ENCODE measurements around the gene CIITA.

Gene CIITA

DNA sequence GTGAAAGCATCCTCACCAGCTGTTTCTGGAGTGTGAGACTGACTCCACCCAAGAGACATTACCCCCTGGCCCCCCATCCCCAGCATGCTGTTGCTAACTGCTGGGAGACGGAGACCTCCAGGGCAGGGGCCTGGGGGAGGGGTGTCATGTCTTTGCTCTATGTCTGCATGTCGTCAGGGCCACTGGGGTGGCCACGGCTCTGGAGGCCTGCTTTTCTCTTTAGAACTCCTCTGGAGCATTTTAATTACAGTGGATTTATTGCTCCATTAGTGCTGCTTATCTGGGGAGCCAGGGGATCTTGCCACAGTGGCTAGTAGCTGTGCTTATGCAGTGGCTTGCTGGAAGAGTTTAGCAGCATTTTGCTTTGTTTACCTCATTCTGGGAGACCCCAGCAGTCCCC, 99.6 kb downstream of the CIITA start:
- Histone ChIP-seq H3K36me3 (ENCODE audit: control insufficient read depth in 4 of 4, insufficient read depth in 4 of 4, low read length in 3 of 4) (peaks cover 6 to 53% (median 35%) of the 10 kb centered on the region in 4 experiments), H3K27me3 (replicated peaks in 2 of 5; ENCODE audit: control insufficient read depth in 4 of 5, insufficient read depth in 5 of 5, low read length in 4 of 5) (no peaks in the 10 kb centered on the region), H3K4me1 (ENCODE audit: control extremely low read depth in 1 of 4, control insufficient read depth in 4 of 4, insufficient read depth in 4 of 4, low read length in 3 of 4) (peaks cover 2 to 20% (median 10%) of the 10 kb centered on the region in 4 experiments), H3K4me3 (ENCODE audit: control insufficient read depth in 1 of 7, extremely low read depth in 1 of 7, insufficient read depth in 4 of 7, low read depth in 2 of 7, low read length in 6 of 7) (no peak overlapping the region), H3K27ac (ENCODE audit: insufficient read depth in 1 of 2, low read depth in 1 of 2, low read length in 2 of 2, poor library complexity in 1 of 2, severe bottlenecking in 2 of 2) (no peak overlapping the region), H3K9me3 (ENCODE audit: control extremely low read depth in 1 of 5, control insufficient read depth in 4 of 5, insufficient read depth in 2 of 5, low read depth in 1 of 5, low read length in 4 of 5) (no peaks in the 10 kb centered on the region)
- WGBS (ENCODE audit: insufficient coverage), result 89% methylated on average over 3 of the region's 3 CpGs
- POLR2A ChIA-PET, result no interaction called here
- DNase-seq, result no peak
- CTCF ChIA-PET, result interaction anchor here (1.0 to 1.9 kb wide), 3 partner anchors 11 to 737 kb away, joined by 3 to 6 read pairs (median 3); no protein-coding TSS in a partner anchor

DNA sequence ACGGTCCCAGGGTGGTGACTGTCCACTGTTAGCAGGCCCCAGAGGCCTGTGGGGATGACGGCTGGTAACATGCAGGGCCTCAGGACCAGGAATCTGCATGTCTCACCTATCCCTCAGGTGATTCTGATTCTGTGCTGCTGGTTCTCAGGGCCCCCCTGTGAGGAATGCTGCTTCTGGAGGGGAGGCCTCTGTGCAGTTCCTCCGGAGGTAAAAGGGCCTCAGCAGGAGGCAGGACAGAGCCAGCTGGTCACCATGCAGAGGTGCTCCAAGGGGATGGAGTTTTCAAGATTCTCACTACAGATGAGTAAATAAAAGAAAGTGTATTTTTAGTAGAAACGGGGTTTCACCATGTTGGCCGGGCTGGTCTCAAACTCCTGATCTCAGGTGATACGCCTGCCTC, 101.1 kb downstream of the CIITA start:
- Histone ChIP-seq H3K4me3 (ENCODE audit: control insufficient read depth in 1 of 7, extremely low read depth in 1 of 7, insufficient read depth in 4 of 7, low read depth in 2 of 7, low read length in 6 of 7) (no peak overlapping the region), H3K36me3 (ENCODE audit: control insufficient read depth in 4 of 4, insufficient read depth in 4 of 4, low read length in 3 of 4) (peaks cover 5 to 56% (median 38%) of the 10 kb centered on the region in 4 experiments), H3K9me3 (ENCODE audit: control extremely low read depth in 1 of 5, control insufficient read depth in 4 of 5, insufficient read depth in 2 of 5, low read depth in 1 of 5, low read length in 4 of 5) (no peaks in the 10 kb centered on the region), H3K27me3 (replicated peaks in 2 of 5; ENCODE audit: control insufficient read depth in 4 of 5, insufficient read depth in 5 of 5, low read length in 4 of 5) (no peaks in the 10 kb centered on the region), H3K4me1 (ENCODE audit: control extremely low read depth in 1 of 4, control insufficient read depth in 4 of 4, insufficient read depth in 4 of 4, low read length in 3 of 4) (peaks cover 0 to 5% (median 0%) of the 10 kb centered on the region in 4 experiments), H3K27ac (ENCODE audit: insufficient read depth in 1 of 2, low read depth in 1 of 2, low read length in 2 of 2, poor library complexity in 1 of 2, severe bottlenecking in 2 of 2) (no peak overlapping the region)
- 98% methylated on average over 6 of the region's 6 CpGs for WGBS (ENCODE audit: insufficient coverage)
- ChIA-PET CTCF (no interaction called here), POLR2A (no interaction called here)
- no peak for DNase-seq

DNA sequence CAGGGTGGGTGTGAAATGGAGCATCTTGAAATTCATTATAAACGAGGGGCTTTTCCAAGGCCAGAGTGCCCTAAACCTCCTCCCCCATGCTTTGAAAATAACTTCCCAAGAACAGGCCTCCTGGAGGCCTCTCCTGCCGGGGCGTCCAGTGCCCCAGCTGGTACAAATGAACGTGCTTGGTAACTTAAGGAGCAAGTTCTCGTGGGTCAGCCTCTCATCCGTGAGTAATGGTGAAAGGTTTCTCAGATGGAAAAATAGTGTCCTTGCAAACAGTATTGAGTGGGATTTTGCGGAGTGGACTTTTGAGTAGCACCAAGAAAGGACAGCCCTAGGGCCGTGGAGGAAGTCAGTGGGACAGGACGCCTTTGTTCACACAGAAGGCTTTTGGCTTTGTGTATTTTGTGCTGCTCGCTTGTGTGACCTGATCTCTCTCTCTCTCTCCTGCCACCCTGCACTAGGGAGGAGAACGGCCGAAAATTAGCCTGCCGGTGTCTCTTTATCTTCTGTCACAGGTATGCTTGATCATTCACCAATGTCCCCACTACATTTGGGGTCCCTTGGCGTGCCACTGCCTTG, 102.0 kb downstream of the CIITA start:
- Histone ChIP-seq H3K27ac (ENCODE audit: insufficient read depth in 1 of 2, low read depth in 1 of 2, low read length in 2 of 2, poor library complexity in 1 of 2, severe bottlenecking in 2 of 2) (no peak overlapping the region), H3K4me1 (ENCODE audit: control extremely low read depth in 1 of 4, control insufficient read depth in 4 of 4, insufficient read depth in 4 of 4, low read length in 3 of 4) (peaks cover 0 to 3% (median 0%) of the 10 kb centered on the region in 4 experiments), H3K4me3 (ENCODE audit: control insufficient read depth in 1 of 7, extremely low read depth in 1 of 7, insufficient read depth in 4 of 7, low read depth in 2 of 7, low read length in 6 of 7) (no peak overlapping the region), H3K27me3 (replicated peaks in 2 of 5; ENCODE audit: control insufficient read depth in 4 of 5, insufficient read depth in 5 of 5, low read length in 4 of 5) (no peaks in the 10 kb centered on the region), H3K9me3 (ENCODE audit: control extremely low read depth in 1 of 5, control insufficient read depth in 4 of 5, insufficient read depth in 2 of 5, low read depth in 1 of 5, low read length in 4 of 5) (no peaks in the 10 kb centered on the region), H3K36me3 (ENCODE audit: control insufficient read depth in 4 of 4, insufficient read depth in 4 of 4, low read length in 3 of 4) (peaks cover 4 to 57% (median 40%) of the 10 kb centered on the region in 4 experiments)
- POLR2A ChIA-PET, result no interaction called here
- no peak for DNase-seq
- WGBS (ENCODE audit: insufficient coverage), result 93% methylated on average over 8 of the region's 14 CpGs
- CTCF ChIA-PET, result interaction anchor here (0.9 to 1.0 kb wide), 2 partner anchors 8 to 380 kb away, joined by 3 to 4 read pairs; no protein-coding TSS in a partner anchor

DNA sequence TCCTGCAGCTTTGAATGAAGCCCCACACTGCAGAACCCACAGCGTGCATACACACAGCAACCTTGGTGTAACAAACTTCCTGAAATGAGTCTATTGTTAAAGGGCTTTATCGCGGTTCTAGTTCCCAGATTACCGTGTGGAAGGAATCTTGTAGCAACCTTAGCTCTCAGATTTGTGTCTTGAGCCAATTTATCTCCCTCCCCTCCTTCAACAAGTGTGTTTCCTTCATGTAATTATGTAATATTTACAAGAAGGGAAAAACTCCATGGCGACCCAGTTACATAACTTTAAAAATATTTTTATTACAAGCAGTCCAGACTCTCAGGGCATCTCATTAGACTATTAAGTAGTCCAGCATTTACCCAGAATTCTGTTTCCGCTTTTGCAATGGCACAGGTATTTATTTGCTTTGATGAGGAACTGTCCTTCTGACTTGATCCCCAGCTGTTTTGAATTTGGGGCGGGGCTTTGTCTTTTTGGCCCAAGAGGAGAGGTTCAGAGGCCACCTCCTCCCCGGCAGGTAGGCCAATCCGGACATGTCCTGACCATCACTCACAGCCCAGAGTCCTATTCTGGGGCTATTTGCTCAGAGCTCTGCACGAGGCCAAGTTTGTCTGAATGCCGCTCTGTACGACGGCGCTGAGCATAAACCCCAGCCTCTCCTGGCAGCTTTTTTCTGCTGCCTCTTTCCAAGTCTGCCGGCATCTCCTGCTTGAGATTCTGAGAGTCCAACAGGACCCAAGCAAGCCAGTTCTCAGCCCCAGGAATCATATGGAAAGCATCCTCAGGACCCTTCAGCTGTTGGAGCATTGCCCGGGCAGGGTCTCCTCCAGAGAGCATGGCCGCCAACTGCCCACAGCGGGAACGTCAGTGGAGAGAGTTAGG, 103.0 kb downstream of the CIITA start:
- ChIA-PET POLR2A (interaction anchor here (1.3 kb wide), 1 partner anchor 276 kb away, joined by 3 read pairs; the partner anchor contains the start of gene SOCS1), CTCF (interaction anchor here (0.7 to 1.7 kb wide), 5 partner anchors 9 to 278 kb away, joined by 3 to 4 read pairs (median 3); no protein-coding TSS in a partner anchor)
- no peak for DNase-seq
- H3K27me3 ChIP-seq (replicated peaks in 2 of 5; ENCODE audit: control insufficient read depth in 4 of 5, insufficient read depth in 5 of 5, low read length in 4 of 5), result no peaks in the 10 kb centered on the region
- peaks cover 0 to 3% (median 0%) of the 10 kb centered on the region in 4 experiments for H3K4me1 ChIP-seq (ENCODE audit: control extremely low read depth in 1 of 4, control insufficient read depth in 4 of 4, insufficient read depth in 4 of 4, low read length in 3 of 4)
- no peak overlapping the region for H3K4me3 ChIP-seq (ENCODE audit: control insufficient read depth in 1 of 7, extremely low read depth in 1 of 7, insufficient read depth in 4 of 7, low read depth in 2 of 7, low read length in 6 of 7)
- H3K36me3 ChIP-seq (ENCODE audit: control insufficient read depth in 4 of 4, insufficient read depth in 4 of 4, low read length in 3 of 4), result peaks cover 7 to 55% (median 40%) of the 10 kb centered on the region in 4 experiments
- WGBS (ENCODE audit: insufficient coverage), result 91% methylated on average over 14 of the region's 19 CpGs
- no peak overlapping the region for H3K27ac ChIP-seq (ENCODE audit: insufficient read depth in 1 of 2, low read depth in 1 of 2, low read length in 2 of 2, poor library complexity in 1 of 2, severe bottlenecking in 2 of 2)
- no peaks in the 10 kb centered on the region for H3K9me3 ChIP-seq (ENCODE audit: control extremely low read depth in 1 of 5, control insufficient read depth in 4 of 5, insufficient read depth in 2 of 5, low read depth in 1 of 5, low read length in 4 of 5)

DNA sequence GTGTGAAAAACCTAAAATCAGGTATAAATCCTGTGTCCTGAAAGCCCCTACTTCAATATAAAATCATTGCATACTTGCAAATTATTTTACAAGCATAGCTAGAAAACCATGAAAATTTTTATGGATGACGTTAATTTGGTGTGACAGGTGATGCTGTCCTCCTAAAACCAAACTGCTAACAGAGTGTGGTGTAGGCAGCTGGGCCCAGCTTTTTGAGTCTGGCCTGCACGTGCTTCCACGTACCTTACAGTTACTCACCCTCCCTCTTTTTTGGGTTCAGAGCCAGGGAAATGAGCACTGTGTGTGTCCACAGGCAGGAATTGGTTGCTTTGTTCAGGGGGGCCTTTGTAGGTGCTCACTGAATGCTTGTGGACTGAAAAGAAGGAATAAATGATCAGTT, 103.8 kb downstream of the CIITA start:
- WGBS (ENCODE audit: insufficient coverage), result 100% methylated on average over 2 of the region's 3 CpGs
- Histone ChIP-seq H3K9me3 (ENCODE audit: control extremely low read depth in 1 of 5, control insufficient read depth in 4 of 5, insufficient read depth in 2 of 5, low read depth in 1 of 5, low read length in 4 of 5) (no peaks in the 10 kb centered on the region), H3K27ac (ENCODE audit: insufficient read depth in 1 of 2, low read depth in 1 of 2, low read length in 2 of 2, poor library complexity in 1 of 2, severe bottlenecking in 2 of 2) (no peak overlapping the region), H3K4me1 (ENCODE audit: control extremely low read depth in 1 of 4, control insufficient read depth in 4 of 4, insufficient read depth in 4 of 4, low read length in 3 of 4) (peaks cover 0 to 3% (median 0%) of the 10 kb centered on the region in 4 experiments), H3K27me3 (replicated peaks in 2 of 5; ENCODE audit: control insufficient read depth in 4 of 5, insufficient read depth in 5 of 5, low read length in 4 of 5) (no peaks in the 10 kb centered on the region), H3K36me3 (ENCODE audit: control insufficient read depth in 4 of 4, insufficient read depth in 4 of 4, low read length in 3 of 4) (peaks cover 7 to 59% (median 38%) of the 10 kb centered on the region in 4 experiments), H3K4me3 (ENCODE audit: control insufficient read depth in 1 of 7, extremely low read depth in 1 of 7, insufficient read depth in 4 of 7, low read depth in 2 of 7, low read length in 6 of 7) (no peak overlapping the region)
- DNase-seq, result no peak
- ChIA-PET POLR2A (interaction anchor here (1.3 kb wide), 1 partner anchor 275 kb away, joined by 3 read pairs; the partner anchor contains the start of gene SOCS1), CTCF (interaction anchor here (1.3 to 1.7 kb wide), 3 partner anchors 13 to 277 kb away, joined by 3 to 4 read pairs (median 4); no protein-coding TSS in a partner anchor)

DNA sequence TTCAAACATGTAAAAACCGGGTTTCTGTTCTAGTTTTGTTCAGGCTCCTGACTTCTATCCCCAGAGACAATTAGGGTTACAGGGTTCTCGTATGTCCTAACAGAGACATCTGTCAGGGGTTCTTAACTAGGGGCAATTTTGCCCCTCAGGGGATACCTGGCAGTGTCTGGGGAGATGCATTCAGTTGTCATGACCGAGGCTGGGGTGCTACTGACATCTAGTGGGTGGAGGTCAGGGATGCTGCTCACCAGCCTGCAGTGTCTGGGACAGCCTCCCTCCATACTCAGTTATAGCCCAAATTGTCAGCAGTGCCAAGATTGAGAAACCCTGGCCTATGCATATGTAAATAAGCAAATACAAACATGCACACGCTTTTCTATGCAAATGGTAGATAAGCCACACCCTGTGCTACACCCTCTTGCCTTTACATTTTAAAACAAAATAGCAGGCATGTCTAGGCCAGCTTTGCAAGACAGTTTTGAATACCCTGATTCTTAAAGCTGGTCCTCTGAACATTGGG, 104.8 kb downstream of the CIITA start:
- H3K9me3 ChIP-seq (ENCODE audit: control extremely low read depth in 1 of 5, control insufficient read depth in 4 of 5, insufficient read depth in 2 of 5, low read depth in 1 of 5, low read length in 4 of 5), result no peaks in the 10 kb centered on the region
- ChIA-PET CTCF (interaction anchor here (1.2 to 3.4 kb wide), 3 partner anchors 10 to 26 kb away, joined by 3 to 16 read pairs (median 9); no protein-coding TSS in a partner anchor), POLR2A (no interaction called here)
- no peak overlapping the region for H3K27ac ChIP-seq (ENCODE audit: insufficient read depth in 1 of 2, low read depth in 1 of 2, low read length in 2 of 2, poor library complexity in 1 of 2, severe bottlenecking in 2 of 2)
- H3K27me3 ChIP-seq (replicated peaks in 2 of 5; ENCODE audit: control insufficient read depth in 4 of 5, insufficient read depth in 5 of 5, low read length in 4 of 5), result no peaks in the 10 kb centered on the region
- H3K4me1 ChIP-seq (ENCODE audit: control extremely low read depth in 1 of 4, control insufficient read depth in 4 of 4, insufficient read depth in 4 of 4, low read length in 3 of 4), result peaks cover 0 to 3% (median 0%) of the 10 kb centered on the region in 4 experiments
- 97% methylated on average over 4 of the region's 4 CpGs for WGBS (ENCODE audit: insufficient coverage)
- peak in 2 of 3 donors; percentile 50 to 51 for DNase-seq
- no peak overlapping the region for H3K4me3 ChIP-seq (ENCODE audit: control insufficient read depth in 1 of 7, extremely low read depth in 1 of 7, insufficient read depth in 4 of 7, low read depth in 2 of 7, low read length in 6 of 7)
- H3K36me3 ChIP-seq (ENCODE audit: control insufficient read depth in 4 of 4, insufficient read depth in 4 of 4, low read length in 3 of 4), result peaks cover 5 to 56% (median 36%) of the 10 kb centered on the region in 4 experiments
